Stimulated activated naive CD8-positive, alpha-beta T cell treated with anti-CD3 and anti-CD28 coated beads, Interleukin-15, Interleukin-2, amounts not matched to agents 100 ng/mL and 50 ng/mL, for 24 hours (primary cell): Measurements from ENCODE around the gene NUP160.

Experiments used
- H3K27ac Mint-ChIP-seq: one replicate; pipeline ENCODE4 v1.8.0; 2021; ENCODE audit warnings: mild to moderate bottlenecking, mixed read lengths
- H3K27me3 Mint-ChIP-seq: one replicate; pipeline ENCODE4 v1.8.0; 2021; ENCODE audit warnings: mixed read lengths
- H3K36me3 Mint-ChIP-seq: one replicate; pipeline ENCODE4 v1.8.0; 2021; ENCODE audit warnings: low read depth, mixed read lengths
- H3K4me1 Mint-ChIP-seq: one replicate; pipeline ENCODE4 v1.8.0; 2021; ENCODE audit warnings: low read depth, mixed read lengths
- H3K4me3 Mint-ChIP-seq: one replicate; pipeline ENCODE4 v1.8.0; 2021; ENCODE audit warnings: mild to moderate bottlenecking, mixed read lengths
- H3K9me3 Mint-ChIP-seq: one replicate; pipeline ENCODE4 v1.8.0; 2021; ENCODE audit warnings: mixed read lengths

The NUP160 gene

DNA sequence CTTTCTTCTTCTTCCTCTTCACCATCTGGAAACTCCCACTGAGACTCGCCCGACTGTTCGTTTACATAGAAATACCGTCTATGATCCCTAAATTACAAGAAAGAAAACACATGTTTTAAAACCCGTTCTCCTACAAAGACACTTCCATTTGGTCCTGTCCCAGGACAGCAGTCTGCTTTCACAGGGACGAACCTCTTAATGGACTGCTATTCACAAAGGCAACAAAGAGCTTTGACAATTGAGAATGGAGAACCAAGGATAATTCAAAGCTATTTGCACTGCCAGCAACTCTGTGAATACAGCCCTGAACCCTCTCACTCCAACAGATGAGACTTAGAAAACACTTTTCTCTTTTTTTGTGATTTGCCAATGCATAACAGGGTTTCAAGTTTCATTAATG lies 116.7 kb downstream of the NUP160 start:
- Mint-ChIP-seq H3K36me3 (peaks cover 72% of the 10 kb centered on the region), H3K4me3 (no peak overlapping the region), H3K27ac (no peak overlapping the region), H3K27me3 (no peaks in the 10 kb centered on the region), H3K4me1 (no peaks in the 10 kb centered on the region), H3K9me3 (no peaks in the 10 kb centered on the region)
